RWPE1 (cell line): ENCODE measurements around the gene HOXC9.

Experiments
- CTCF ChIA-PET: fragments of 350-600 bp; sonication (Branson Sonifier 250); formaldehyde crosslinking; extraction: SDS; loops from one replicate; lab custom pipeline; 2021; lab: Yijun Ruan, JAX
- POLR2A ChIA-PET: fragments of 400-600 bp; formaldehyde crosslinking; extraction: SDS; loops from one replicate; lab custom pipeline; 2020; ENCODE audit warnings: antibody characterized with exemption; ENCODE audit not compliant: low non-redundant PET; lab: Yijun Ruan, JAX
- DNase-seq: peaks from one replicate; pipeline ENCODE4 v3.0.0; 2012; ENCODE audit warnings: low spot score
- H3K27ac ChIP-seq: fragments of 450-650 bp; 2 replicates; pipeline ENCODE4 v1.5.1; 2017
- CTCF ChIP-seq: fragments of 450-650 bp; conservative IDR thresholded peaks from 2 replicates; pipeline ENCODE4 v1.5.1; 2017; ENCODE audit warnings: low read depth, mild to moderate bottlenecking

HOXC9 gene

GRCh38 chr12:53983950-53984572 is 15.9 kb upstream of the HOXC9 start:
- POLR2A ChIA-PET = no interaction called here
- DNase-seq = no peak
- TF ChIP-seq CTCF = no peak
- no peak overlapping the region for H3K27ac ChIP-seq
- CTCF ChIA-PET = interaction anchor here (0.5 to 3.7 kb wide), 15 partner anchors 9 to 1941 kb away, joined by 3 to 25 read pairs (median 4); partner anchors contain the start of genes HOTAIR, HOXC5 and HOXC9

DNA sequence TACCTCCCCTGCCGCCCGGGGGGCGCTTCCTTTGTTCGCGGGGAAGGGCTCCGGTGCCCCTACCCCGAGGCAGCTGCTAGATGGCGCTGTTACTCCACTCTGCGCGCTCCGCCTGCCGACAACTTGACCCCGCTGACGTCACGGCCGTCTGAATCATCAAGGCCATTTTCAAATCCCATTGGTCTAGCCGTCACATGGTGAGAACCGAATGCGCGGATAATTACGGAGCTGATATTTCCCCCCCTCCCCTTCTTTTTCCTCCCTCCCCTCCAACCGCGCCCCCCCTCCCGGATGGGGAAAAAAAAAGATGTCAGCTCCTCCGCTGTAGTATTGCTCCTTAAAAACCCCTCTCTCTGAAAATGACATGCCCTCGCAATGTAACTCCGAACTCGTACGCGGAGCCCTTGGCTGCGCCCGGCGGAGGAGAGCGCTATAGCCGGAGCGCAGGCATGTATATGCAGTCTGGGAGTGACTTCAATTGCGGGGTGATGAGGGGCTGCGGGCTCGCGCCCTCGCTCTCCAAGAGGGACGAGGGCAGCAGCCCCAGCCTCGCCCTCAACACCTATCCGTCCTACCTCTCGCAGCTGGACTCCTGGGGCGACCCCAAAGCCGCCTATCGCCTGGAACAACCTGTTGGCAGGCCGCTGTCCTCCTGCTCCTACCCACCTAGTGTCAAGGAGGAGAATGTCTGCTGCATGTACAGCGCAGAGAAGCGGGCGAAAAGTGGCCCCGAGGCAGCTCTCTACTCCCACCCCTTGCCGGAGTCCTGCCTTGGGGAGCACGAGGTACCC is 14.9 kb upstream of the HOXC9 start, which contains the start of gene HOXC10:
Gene HOXC10 (plus strand): TSS at position 246 of the 791 bp plus-strand sequence. CDS start 114 bp downstream, at position 360.
- CTCF ChIA-PET = interaction anchor here (0.5 to 3.7 kb wide), 35 partner anchors 8 to 1899 kb away, joined by 3 to 25 read pairs (median 4); partner anchors contain the start of genes HOTAIR, HOXC4, HOXC5 and HOXC9
- DNase-seq = peak; percentile 93
- H3K27ac ChIP-seq = no peak within 1 kb of the TSS
- POLR2A ChIA-PET = interaction anchor here (0.5 kb wide), 1 partner anchor 10 kb away, joined by 3 read pairs; no protein-coding TSS in a partner anchor
- TF ChIP-seq CTCF = peak; percentile 69

DNA sequence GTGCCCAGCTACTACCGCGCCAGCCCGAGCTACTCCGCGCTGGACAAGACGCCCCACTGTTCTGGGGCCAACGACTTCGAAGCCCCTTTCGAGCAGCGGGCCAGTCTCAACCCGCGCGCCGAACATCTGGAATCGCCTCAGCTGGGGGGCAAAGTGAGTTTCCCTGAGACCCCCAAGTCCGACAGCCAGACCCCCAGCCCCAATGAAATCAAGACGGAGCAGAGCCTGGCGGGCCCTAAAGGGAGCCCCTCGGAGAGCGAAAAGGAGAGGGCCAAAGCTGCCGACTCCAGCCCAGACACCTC is 14.3 kb upstream of the HOXC9 start:
- no peak for TF ChIP-seq CTCF
- no peak for DNase-seq
- ChIA-PET POLR2A (interaction anchor here (0.5 to 0.6 kb wide), 2 partner anchors 9 to 367 kb away, joined by 3 read pairs; no protein-coding TSS in a partner anchor), CTCF (interaction anchor here (0.5 to 3.7 kb wide), 17 partner anchors 15 to 1898 kb away, joined by 3 to 25 read pairs (median 6); partner anchors contain the start of genes HOXC5 and HOXC9)
- no peak overlapping the region for H3K27ac ChIP-seq

- ChIA-PET POLR2A (interaction anchor here (0.5 to 0.6 kb wide), 2 partner anchors 9 to 367 kb away, joined by 3 read pairs; no protein-coding TSS in a partner anchor), CTCF (interaction anchor here (0.6 to 3.7 kb wide), 14 partner anchors 14 to 1898 kb away, joined by 3 to 25 read pairs (median 6); partner anchors contain the start of genes HOXC8 and HOXC9)
- DNase-seq = no peak
- TF ChIP-seq CTCF = no peak
- no peak overlapping the region for H3K27ac ChIP-seq
These were observed 13.8 kb upstream of the HOXC9 start for GRCh38 chr12:53985994-53986685.

DNA sequence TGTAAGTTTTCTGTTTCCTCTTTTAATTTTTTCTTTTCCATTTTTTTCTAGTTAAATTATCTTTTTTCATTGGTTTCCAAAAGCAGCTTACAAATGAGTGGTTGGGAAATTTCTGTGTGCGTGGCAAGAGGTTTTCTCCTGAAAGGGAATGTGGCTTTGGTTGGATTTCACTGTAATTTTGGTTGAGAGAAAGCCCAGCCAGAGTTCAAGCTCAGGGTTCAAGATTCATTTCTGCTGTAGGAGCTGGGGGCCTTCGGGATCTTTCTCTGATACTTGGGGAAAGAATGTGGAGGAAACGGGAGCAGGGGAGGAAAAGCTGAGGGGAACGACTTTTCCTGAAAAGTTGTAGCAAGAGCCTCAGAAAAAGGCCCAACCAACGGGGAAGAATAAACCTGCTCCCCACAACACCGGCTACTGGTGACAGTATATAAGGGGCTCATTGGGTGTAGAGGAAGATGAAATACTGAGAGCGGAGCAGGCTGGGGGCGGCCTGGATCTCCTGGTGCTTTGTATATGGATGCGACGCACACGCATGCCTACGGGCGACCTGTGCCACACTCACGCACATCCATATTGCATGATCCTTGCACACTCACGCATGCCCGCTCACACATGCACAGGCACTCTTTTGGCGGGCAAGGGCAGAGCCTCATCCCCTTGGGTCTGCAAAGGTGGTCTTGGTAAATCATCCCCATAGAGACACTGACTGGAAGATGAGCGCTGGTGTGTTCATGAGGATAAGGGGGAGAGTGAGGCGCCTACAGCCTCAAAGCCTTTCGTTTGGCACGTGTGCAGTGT is 13.1 kb upstream of the HOXC9 start:
- TF ChIP-seq CTCF = no peak
- CTCF ChIA-PET = interaction anchor here (0.6 to 3.7 kb wide), 7 partner anchors 19 to 220 kb away, joined by 3 to 25 read pairs (median 5); partner anchors contain the start of gene HOXC8
- no peak for DNase-seq
- POLR2A ChIA-PET = no interaction called here
- H3K27ac ChIP-seq = no peak overlapping the region
